ENCODE data around the gene MAN1A1. TPM values are rescaled to one million over a fixed set of nuclear protein-coding genes. Genes with fewer than 3 reads are reported as not detected.

Gene MAN1A1
- total RNA-seq, 1 donor from 2014 or later, result 19.7 TPM

DNA sequence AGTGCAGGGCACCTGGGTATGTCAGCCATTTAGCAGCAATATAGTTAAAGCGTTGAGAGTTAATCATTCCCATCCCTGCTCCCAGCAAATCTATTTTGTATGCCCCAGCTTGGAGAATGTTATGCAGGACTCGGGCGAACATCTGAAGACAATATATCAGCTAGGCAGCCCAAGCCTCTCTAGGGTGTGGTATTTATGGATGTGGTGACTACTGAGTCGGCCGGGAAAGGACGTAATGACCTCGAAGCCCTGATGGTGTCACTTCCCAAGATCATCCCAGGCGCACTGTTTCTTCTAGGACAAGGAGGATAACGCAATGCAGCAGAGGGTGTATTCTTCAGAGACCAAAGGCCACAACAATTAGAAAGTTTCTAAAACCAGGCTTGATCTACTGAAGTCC is 207.5 kb downstream of the MAN1A1 start:
- H3K9me3 ChIP-seq (replicated peaks), result no peaks in the 10 kb centered on the region
- H3K36me3 ChIP-seq, result no peaks in the 10 kb centered on the region
- intact Hi-C loops (cut with micrococcal nuclease), result loop anchor here (10.0 kb wide), 1 partner anchor 203 kb away; the partner anchor contains the start of gene MAN1A1
- DNase-seq, result no peak
- H3K4me1 ChIP-seq, result peaks cover 8% of the 10 kb centered on the region
- H3K4me3 ChIP-seq, result no peak overlapping the region
- H3K27me3 ChIP-seq (ENCODE audit: low read depth), result no peaks in the 10 kb centered on the region
- TF ChIP-seq, protein P1, sequence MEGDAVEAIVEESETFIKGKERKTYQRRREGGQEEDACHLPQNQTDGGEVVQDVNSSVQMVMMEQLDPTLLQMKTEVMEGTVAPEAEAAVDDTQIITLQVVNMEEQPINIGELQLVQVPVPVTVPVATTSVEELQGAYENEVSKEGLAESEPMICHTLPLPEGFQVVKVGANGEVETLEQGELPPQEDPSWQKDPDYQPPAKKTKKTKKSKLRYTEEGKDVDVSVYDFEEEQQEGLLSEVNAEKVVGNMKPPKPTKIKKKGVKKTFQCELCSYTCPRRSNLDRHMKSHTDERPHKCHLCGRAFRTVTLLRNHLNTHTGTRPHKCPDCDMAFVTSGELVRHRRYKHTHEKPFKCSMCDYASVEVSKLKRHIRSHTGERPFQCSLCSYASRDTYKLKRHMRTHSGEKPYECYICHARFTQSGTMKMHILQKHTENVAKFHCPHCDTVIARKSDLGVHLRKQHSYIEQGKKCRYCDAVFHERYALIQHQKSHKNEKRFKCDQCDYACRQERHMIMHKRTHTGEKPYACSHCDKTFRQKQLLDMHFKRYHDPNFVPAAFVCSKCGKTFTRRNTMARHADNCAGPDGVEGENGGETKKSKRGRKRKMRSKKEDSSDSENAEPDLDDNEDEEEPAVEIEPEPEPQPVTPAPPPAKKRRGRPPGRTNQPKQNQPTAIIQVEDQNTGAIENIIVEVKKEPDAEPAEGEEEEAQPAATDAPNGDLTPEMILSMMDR (IDR thresholded peaks at IDR 0.05; ENCODE audit: borderline replicate concordance), result no peak
- H3K27ac ChIP-seq (replicated peaks), result no peak overlapping the region

- DNase-seq, result no peak
- intact Hi-C loops (cut with micrococcal nuclease), result loop anchor here (10.0 kb wide), 1 partner anchor 204 kb away; the partner anchor contains the start of gene MAN1A1
- no peaks in the 10 kb centered on the region for H3K9me3 ChIP-seq (replicated peaks)
- no peaks in the 10 kb centered on the region for H3K36me3 ChIP-seq
- H3K4me3 ChIP-seq, result no peak overlapping the region
- no peak overlapping the region for H3K27ac ChIP-seq (replicated peaks)
- no peaks in the 10 kb centered on the region for H3K27me3 ChIP-seq (ENCODE audit: low read depth)
- TF ChIP-seq, protein P1 (IDR thresholded peaks at IDR 0.05; ENCODE audit: borderline replicate concordance), result no peak
- H3K4me1 ChIP-seq, result peaks cover 5% of the 10 kb centered on the region
Measured at GRCh38 chr6:119140196-119141140, 209.1 kb downstream of the MAN1A1 start.

DNA sequence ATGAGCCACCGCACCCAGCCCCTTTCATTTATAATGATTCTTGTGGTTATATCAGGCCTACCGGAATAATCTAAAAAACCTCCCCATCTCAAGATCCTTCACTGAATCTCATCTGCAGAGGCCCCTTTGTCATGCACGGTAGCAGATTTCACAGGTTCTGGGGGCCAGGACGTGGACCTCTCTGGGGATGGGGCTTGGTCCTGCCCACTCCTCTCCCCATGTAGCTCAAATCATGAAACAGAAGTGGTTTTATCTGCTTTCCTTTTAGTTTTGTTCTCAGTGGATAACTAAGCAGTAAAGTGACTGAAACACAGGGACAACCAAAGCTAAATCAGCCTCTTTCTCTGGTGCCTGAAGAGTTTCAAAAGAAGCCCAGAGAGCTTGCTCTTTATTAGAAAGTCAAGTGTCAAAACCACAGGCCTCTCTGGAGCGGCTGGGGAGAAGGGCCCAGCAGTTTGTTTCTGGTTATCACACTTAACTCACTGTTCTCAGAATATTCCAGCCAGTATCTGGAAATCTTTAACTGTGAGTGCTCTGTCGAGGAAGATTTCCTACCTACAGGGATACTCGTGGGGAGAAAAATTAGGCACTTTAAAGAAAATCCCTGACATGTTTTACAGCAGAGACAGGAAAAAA is 210.5 kb downstream of the MAN1A1 start:
- Histone ChIP-seq H3K4me3 (no peak overlapping the region), H3K36me3 (no peaks in the 10 kb centered on the region), H3K27me3 (ENCODE audit: low read depth) (no peaks in the 10 kb centered on the region), H3K9me3 (replicated peaks) (no peaks in the 10 kb centered on the region), H3K4me1 (peaks cover 5% of the 10 kb centered on the region), H3K27ac (replicated peaks) (no peak overlapping the region)
- DNase-seq, result no peak
- intact Hi-C loops (cut with micrococcal nuclease), result no loop called here
- TF ChIP-seq, protein P1 (IDR thresholded peaks at IDR 0.05; ENCODE audit: borderline replicate concordance), result no peak

- Histone ChIP-seq H3K27ac (replicated peaks) (no peak overlapping the region), H3K27me3 (ENCODE audit: low read depth) (no peaks in the 10 kb centered on the region), H3K4me1 (peaks cover 5% of the 10 kb centered on the region), H3K9me3 (replicated peaks) (no peaks in the 10 kb centered on the region), H3K4me3 (no peak overlapping the region), H3K36me3 (no peaks in the 10 kb centered on the region)
- TF ChIP-seq, protein P1 (IDR thresholded peaks at IDR 0.05; ENCODE audit: borderline replicate concordance), result no peak
- DNase-seq, result no peak
- intact Hi-C loops (cut with micrococcal nuclease), result no loop called here
Measured at GRCh38 chr6:119137194-119138072, 212.1 kb downstream of the MAN1A1 start.

DNA sequence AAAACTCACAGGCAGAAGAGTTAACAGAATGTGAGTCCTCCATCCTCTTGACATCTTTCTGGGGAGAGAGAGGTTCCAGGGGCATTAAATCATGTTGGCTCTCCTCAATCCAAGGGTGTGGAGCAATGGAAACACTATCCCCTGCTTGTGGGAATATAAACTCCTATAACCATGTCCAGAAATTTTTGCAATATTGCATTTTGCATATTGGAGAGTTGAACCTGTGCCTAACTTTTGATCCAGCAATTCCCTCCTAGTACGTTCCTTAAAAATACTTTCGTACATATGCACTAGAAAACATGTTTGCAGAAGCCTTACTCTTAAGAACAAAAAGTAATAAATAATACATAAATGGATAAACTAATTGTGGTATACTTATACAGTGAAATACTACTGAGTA is 214.8 kb downstream of the MAN1A1 start:
- intact Hi-C loops (cut with micrococcal nuclease), result no loop called here
- no peaks in the 10 kb centered on the region for H3K27me3 ChIP-seq (ENCODE audit: low read depth)
- no peak for DNase-seq
- no peak overlapping the region for H3K4me3 ChIP-seq
- H3K27ac ChIP-seq (replicated peaks), result no peak overlapping the region
- H3K9me3 ChIP-seq (replicated peaks), result no peaks in the 10 kb centered on the region
- TF ChIP-seq, protein P1 (IDR thresholded peaks at IDR 0.05; ENCODE audit: borderline replicate concordance), result no peak
- peaks cover 6% of the 10 kb centered on the region for H3K4me1 ChIP-seq
- no peaks in the 10 kb centered on the region for H3K36me3 ChIP-seq

Data from left ventricle myocardium inferior (tissue), 1 donor.